GM19025 (cell line): ENCODE data around the gene OR6C76.
"Not testable (repeated sequence)": the region's sequence is repeated elsewhere in the genome, so short reads cannot be mapped to it uniquely, and the experiment has no call there.

Source experiments
- ATAC-seq: cut with Tn5 transposase; IDR thresholded peaks from one replicate; pipeline ENCODE4 v1.9.1; 2021; ENCODE audit warnings: mild to moderate bottlenecking, low read depth, moderate library complexity; ENCODE audit not compliant: unreplicated experiment

Gene OR6C76

DNA sequence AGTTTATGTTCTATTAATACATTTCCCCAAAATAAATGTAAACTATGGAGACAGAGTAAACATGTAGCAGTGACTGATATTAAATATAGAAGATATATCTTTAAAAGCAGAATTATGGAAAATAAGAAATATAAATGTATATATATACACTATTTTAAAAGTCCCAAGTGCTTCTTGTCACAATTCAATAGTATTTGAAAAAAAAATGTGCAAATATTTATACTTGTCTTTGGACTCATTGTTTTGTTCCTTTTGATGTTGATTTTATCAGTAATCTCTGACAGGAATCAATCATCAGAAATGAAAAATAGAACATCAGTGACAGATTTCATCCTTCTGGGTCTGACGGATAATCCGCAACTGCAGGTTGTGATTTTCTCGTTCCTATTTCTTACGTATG lies at the start of gene OR6C76:
OR6C76 (plus strand) TSS at position 301 of the 400 bp plus-strand sequence; CDS start at position 301, 0 bp downstream.
- ATAC-seq: no peak

DNA sequence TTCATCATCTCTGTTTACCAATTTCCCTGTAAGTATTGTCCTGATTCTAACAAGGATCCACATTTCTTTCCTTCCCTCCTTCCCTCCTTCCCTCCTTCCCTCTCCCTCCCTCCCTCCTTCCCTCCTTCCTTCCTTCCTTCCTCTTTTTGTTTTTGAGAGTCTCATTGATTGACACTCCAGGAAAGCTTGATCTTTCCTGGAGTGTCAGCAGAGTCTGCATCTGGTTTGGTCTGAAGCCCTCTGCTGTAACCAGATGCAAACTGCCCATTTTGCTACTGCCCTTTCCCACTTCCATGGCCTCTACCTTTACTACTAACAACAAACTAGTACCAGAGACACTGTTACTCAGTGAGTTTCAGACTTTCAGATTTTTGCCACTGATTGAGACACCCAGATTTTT lies 40.2 kb upstream of the OR6C76 start:
- no peak for ATAC-seq

DNA sequence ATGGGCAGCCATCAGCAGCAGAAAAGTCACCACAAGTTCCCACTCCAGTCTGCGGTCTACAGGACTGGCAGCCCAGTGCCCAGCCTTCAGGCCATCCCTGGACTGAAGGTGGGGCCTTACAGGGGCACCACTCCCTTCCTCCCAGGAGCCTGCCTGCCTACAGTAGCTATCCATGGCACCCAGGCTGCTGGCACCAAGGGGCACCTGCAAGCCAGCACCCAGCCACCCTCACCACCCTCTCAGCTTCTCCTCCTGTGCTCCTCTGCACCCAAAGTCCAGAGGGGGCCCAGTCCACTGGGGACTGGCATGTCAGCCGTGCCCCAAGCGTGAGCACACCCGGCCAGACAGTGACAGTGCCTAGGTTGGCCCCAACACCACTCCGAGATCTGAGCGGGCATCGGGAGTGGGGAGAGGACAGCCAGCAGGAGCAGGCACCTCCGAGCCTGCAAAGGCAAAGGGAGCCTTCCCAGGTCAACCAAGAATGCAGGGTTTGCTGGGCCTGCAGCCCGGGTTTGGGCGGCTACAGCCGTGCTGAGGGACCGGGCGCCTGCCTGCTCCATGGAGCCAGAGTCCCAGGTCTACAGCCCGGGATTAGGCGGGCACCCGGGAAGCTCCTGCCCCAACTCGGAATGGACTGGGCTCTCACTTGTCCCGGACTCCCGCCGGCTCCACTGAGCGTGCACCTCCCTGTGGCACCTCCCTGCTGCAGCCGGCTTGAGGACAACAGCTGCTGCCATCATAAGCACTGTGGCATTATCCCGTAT lies 33.8 kb upstream of the OR6C76 start:
- ATAC-seq: no peak

DNA sequence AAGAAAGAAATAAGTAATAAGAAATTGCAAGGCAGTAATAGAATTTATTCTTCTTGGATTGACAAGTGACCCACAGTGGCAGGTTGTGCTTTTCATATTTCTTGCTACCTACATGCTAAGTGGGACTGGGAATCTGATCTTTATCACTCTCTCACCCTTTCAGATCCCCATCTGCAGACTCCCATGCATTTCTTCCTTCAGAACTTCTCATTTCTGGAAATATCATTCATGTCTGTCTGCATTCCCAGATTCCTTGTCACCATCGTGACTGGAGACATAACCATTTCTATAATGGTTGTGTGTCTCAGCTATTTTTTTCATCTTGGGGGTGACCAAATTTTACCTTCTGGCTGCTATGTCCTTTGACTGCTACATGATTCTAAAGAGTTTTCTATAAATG lies 29.7 kb upstream of the OR6C76 start:
- ATAC-seq: no peak

DNA sequence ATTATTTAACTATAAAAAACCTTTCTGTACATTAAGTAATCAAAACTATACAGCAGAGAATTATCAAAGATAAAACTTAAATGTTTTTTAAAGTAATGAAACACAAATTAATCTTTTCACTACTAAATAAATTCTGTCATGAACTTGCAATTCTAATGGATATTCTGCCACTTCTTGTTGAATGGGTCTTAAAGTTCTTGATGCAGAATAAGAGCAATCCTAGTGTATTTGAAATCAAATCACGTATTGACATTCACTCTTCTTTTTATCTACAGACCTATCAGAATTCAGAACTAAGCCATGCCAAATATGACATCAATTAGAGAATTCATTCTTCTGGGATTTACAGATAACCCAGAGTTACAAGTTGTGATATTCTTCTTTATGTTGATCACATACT lies 25.8 kb upstream of the OR6C76 start, which contains the start of gene OR6C65:
OR6C65 (plus strand) TSS at position 301 of the 400 bp plus-strand sequence; CDS start at position 301, 0 bp downstream.
- ATAC-seq: no peak

DNA sequence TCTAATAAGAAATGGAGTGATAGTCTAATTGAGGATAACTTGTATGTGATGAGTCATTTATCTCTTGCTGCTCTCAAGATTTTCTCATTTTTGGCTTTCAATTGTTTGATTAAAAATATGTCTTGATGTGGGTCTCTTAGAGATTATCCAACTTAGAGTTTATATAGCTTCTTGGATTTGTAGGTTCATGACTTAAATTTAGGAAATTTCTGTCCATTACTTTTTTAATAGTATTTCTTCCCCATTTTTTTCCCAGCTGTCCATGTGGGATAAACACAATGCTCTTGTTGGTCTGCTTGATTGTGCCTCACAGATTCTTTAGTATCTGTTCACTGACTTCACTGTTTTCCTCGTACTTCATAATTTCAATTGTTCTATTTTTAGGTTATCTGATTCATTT lies 18.2 kb upstream of the OR6C76 start:
- ATAC-seq: no peak

DNA sequence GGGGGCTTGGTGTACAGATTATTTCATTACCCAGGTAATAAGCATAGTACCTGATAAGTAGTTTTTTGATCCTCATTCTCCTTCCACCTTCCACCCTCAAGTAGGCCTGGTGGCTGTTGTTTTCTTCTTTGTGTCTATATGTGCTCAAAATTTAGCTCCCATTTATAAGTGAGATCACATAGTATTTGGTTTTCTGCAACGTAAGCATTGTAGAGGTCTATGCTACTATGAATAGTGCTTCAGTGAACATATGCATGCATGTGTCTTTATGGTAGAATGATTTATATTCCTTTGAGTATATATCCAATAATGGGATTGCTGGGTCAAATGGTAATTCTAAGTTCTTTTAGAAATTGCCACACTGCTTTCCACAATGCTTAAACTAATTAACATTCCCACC lies 16.9 kb upstream of the OR6C76 start:
- not testable (repeated sequence) for ATAC-seq

DNA sequence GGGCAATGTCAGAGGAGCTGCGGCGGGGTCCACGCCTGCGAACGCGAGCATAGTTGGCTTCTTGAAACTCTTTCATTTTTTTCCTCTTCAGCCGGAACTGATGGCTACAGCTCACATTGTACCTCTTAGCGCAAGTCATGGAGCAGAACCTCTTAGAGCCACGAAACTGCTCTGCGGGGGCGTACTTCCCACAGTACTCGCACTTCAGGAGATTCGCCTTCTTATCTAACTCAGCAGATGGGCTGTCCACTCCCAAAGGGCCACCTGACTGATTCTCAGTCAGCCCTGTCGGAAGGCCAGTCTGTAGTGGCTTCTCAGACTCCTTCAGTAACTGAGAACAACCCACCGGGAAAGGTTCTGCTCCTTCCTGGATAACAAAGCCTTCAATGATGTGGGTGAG lies 13.9 kb upstream of the OR6C76 start:
- not testable (repeated sequence) for ATAC-seq

DNA sequence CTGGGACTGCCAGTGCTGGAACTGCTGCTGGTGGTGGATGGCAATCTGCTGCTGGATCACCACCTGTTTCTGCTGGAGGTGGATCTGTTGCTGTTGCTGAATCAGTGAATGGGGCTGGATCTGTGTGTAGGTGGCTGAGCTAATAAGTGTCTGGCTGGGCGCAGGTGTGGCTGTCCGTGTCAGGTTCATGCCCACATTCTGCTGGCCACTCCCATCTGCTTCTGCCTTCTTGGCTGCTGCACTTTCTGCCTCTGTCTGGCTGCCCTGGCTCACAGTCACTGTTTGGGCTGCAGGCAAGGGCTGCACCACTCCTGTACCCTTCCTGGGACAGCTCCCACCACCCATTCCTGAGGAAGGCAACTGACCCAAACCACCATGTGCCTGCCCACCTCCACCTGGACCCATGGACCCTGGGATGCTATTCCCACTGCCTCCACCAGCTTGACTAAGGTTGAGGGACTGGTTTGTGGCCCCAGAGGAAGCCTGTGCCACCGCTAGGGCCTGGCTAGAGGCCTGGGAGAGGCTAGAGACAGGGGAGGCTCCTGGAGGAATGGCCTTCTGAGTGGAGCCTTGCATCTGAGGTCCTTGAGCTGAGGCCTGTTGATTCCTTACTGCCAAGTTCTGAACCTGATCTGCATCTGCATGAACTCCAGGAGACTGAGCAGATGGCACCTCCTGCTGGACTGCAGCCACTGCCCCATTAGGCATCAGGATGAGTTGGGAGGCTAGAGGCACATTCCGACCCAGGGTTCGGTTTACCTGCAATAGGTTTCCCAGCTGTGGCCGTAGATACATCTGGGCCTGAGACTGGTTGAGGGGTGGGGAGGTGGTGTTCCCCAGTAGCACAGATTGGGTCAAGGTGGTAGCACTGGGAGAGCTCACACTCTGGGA lies 12.3 kb upstream of the OR6C76 start:
- not testable (repeated sequence) for ATAC-seq

DNA sequence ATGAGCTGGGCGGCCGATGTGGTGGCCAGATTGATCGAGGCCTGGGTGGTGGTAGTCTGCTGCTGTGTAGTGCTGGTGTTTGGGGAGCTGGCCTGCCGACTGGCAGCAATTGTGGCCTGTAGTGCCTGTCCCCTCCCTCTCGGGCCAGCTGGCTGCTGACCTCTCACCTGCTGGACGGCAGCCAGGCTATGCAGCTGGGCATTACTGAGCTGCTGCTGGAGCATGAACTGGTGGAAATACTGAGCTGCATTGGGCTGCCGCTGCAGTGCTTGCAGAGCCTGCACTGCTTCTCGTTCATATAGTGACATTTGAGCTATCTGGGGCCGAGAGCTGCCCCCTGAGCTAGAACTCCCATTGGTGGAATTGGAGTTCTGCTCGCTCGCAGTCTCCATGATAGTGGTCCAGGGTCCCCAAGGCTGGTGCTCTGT lies 11.6 kb upstream of the OR6C76 start:
- ATAC-seq: not testable (repeated sequence)

DNA sequence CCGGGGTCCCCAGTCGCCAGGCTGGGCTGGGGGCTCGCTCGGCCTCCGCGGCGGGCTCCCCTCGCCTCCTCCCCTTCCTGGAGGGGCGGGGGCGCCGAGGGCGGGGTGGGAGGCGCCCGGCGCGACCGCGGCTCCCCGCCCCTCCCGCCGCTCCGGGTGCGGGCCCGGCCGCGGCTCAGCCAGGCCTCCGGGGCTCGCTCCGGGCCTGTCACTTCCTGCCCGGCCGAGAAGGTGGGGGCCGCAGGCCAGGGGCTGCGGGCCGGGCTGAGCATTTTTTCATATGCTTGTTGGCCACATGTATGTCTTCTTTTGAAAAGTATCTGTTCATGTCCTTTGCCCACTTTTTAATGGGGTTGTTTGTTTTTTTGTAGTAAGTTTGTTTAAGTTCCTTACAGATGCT lies 11.2 kb upstream of the OR6C76 start:
- not testable (repeated sequence) for ATAC-seq

DNA sequence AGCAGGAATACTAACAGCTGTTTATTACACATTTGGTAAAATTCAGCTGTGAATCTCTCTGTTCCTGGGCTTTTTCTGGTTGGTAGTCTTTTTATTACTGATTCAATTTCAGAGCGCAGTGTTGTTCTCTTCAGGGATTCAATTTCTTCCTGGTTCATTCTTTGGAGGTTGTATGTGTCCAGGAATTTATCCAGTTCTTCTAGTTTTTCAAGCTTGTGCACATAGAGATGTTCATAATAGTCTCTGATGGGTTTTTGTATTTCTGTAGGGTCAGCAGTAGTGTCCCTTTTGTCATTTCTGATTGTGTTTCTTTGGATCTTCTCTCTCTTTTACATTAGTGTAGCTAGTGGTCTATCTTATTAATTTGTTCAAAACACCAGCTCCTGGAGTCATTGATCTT lies 9.1 kb upstream of the OR6C76 start:
- ATAC-seq: no peak

DNA sequence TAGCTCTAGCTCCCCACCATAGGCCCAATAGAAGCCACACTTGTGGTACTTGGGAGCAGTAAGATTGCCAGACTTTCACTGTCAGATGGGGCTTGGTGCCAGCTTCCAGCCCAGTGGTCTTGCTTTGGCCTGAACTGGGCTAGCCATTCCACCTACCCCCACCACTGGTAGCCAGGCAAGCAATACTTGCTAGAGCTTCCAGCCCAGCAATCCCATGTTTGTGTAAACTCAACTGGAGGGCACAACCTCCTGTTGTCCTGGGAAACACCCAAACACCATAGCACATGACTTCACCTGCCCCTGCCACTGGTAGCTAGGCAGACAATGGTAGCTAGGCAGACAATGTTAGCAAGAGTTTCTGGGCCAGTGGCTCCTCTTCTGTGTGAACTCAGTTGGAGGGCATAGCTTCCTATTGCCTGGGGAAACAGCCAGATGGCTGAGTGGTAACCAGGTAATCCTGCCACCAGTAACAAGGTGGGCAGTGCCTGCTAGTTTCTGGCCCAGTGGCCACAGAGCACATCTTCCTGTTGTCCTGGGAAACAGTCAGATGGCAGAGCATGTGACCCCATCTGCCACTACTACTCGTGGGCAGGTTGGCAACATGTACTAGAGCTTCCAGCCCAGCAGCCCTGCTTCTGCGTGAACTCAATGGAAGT lies 5.6 kb upstream of the OR6C76 start:
- ATAC-seq: no peak

DNA sequence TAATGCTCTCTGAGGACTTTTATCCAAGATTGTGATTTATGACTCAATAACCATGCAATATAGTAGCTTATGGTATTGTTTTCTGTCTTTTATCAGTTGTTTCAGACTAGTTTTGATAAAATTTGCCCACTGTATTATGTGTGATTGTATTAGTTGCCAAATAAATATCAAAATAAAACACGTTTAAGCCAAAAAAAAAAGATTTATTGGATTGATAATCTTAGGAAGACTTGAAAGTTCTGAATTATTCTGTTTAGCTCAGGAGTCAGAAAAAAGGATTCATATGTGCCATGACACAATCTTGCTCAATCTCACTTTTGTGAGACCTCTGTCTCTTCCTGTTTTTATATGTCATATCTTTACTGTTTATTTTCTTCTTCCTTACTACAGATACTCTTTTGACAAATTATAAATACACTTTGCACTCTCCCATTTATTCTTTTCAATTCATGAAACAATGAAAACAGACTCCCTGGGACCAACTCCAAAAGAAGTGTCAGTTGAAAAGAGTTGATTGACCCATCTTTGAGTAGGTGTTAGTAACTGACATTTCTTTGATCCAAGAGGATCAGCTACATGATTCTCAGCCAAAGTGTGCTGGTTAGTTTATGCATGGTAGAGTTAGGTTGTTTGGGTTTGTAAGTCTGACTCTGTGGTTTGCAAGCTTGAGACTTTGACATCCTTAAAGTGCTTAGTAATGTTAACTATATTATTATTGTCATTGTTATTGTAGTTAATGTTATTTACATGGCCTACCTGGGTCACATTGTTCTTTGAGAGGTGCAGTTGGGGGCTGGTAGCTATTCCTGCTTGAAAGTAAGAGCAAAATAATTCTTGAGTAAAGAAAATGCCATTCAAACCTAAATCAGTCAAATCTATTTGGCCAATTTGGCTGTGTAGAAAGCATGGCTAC lies 2.5 kb downstream of the OR6C76 start:
- ATAC-seq: no peak

DNA sequence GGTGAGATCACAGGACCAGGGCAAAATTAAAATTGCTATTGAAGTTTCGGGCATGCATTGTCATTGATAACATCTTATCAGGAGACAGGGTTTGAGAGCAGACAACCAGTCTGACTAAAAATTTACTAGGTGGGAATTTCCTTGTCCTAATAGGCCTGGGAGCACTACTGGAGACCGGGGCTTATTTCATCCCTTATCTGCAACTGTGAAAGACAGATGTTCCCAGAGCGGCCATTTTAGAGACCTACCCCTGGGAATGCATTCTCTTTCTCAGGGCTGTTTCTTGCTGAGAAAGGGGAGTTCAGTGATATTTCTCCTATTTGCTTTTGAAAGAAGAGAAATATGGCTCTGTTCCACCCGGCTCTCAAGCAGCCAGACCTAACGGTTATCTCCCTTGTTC lies 15.2 kb downstream of the OR6C76 start:
- not testable (repeated sequence) for ATAC-seq

DNA sequence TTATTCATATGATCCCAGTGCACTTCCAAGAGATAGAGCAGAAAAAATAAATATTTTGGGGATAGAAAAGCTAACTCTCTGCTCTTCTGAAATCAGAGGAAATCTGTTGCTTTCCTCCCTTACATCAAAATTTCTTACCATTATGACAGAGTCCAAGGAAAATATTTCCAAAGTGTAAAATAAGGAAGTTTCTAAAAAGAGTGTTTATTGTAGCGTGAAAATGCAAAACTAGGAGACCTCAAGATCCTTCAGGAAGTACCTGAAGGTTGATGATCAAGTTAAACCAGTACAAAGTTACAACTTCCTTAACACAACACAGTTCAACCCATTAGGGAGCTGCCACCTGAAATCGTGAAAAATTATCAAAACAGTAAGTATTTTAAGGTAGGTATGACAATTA lies 17.7 kb downstream of the OR6C76 start, which contains the start of gene OR6C2:
OR6C2 (plus strand) TSS at position 301 of the 400 bp plus-strand sequence. CDS start 8,138 bp downstream, outside the sequence.
- no peak for ATAC-seq

DNA sequence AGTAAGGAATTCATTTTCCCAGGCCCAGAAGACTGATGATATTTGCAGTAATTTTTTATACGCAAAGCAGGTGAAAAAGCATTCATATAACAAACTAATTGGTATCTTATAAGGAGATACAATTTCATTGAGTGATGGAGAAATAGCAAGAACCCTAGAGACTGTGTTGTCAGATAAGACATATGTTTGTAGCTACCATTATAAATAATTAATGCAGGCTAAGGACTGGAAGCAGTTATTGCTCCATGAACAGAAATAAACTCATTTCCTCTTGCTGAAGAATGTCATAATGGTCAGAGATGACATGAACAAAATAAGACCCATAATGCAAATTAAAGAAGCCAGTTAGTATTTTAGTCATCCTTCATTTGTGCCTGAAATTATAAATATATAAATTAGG lies 19.3 kb downstream of the OR6C76 start:
- no peak for ATAC-seq

DNA sequence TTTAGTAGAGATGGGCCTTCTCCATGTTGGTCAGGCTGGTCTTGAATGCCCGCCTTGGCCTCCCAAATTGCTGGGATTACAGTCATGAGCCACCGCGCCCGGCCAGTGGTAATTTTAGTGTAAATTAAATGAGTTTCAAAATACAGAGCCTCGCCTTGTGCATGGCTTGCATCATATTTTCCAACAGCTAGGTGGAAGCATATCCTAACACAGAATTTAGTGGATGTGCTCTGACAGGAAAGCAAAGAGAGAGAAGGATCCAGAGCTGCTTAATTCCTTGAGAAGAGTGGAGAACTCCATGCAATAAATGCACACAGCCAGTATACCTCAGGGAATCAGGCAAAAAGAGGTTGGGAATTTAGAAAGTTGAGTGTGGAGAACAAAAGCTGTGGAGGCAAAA lies 20.3 kb downstream of the OR6C76 start:
- no peak for ATAC-seq

DNA sequence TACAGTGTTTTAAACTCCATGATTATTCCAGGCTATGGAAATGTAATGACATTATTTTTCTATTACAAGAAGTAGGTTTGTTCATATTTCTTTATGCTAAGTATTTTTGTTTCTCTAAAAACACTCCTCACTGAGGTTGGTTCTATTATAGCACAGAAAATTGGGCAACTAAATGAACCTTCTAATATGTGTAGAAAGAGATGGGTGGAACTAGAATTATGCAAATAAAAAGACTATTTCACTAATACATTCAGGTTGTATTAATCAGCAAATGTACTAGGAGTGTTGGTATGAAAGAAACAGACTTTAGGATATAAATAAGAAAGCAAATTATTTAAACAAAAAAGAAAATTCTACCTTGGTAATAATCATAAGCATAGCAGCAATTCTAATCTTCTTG lies 22.8 kb downstream of the OR6C76 start:
- no peak for ATAC-seq

DNA sequence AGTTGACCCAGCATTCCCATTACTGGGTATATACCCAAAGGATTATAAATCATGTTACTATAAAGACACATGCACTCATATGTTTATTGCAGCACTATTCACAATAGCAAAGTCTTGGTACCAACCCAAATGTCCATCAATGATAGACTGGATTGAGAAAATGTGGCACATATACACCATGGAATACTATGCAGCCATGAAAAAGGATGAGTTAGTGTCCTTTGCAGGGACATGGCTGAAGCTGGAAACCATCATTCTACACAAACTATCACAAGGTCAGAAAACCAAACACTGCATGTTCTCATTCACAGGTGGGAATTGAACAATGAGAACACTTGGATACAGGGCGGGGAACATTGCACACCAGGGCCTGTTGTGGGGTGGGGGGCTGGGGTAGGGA lies 38.9 kb downstream of the OR6C76 start:
- not testable (repeated sequence) for ATAC-seq
